GM21360 (cell line): ENCODE results near the gene ASB2.

ENCODE experiments used
- ATAC-seq: cut with Tn5 transposase; IDR thresholded peaks from one replicate; pipeline ENCODE4 v1.9.1; 2021; ENCODE audit warnings: mild to moderate bottlenecking, moderate library complexity; ENCODE audit not compliant: unreplicated experiment

ASB2 gene

GRCh38 chr14:93964281-93964680, 12.1 kb downstream of the ASB2 start:
- no peak for ATAC-seq

- no peak for ATAC-seq
Observed at GRCh38 chr14:93963692-93964091, 12.7 kb downstream of the ASB2 start.

DNA sequence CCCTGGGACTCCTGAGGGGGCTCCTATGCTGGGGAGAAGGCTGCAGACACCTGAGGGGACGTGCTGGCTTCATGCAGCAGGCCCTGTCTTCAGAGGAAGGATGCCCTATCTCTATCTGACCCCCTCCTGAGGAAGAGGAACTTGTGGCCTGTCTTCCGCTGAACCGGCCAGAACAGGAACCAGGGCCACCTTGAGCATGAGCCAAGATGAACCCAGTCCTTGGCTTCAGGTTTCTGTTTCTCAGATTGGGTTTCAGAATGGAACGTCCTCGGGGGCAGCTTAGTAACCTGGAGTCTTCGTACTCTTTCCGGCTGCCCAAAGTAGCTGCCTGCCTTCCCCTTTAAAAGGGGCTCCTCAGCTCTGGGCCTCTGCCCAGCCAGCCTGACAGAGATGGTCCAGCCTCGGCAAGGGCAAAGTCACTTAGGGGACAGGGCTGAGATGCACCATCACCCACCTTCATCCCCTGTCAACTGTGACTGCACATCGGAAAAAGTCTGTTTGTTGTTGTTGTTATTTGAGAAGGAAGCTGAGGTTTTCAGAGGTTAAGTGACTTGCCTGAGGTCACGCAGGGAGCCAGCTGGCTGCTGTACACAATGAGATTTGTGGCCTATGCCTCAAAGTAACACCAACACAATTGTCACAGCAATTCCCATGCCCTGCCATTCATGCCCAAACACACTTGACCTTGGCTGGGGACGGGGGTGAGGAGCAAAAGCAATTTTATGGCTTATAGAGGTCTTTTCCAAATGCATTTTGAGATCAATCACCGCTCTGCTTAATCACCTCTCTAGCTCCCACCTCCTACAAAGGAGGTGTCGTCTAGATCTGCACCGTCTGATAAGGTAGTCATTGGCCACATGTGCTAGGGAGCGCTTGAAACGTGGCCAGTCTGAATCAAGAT, 13.4 kb downstream of the ASB2 start:
- peak; percentile 39 for ATAC-seq

- ATAC-seq: no peak
Observed at GRCh38 chr14:93961620-93962019, 14.8 kb downstream of the ASB2 start.

DNA sequence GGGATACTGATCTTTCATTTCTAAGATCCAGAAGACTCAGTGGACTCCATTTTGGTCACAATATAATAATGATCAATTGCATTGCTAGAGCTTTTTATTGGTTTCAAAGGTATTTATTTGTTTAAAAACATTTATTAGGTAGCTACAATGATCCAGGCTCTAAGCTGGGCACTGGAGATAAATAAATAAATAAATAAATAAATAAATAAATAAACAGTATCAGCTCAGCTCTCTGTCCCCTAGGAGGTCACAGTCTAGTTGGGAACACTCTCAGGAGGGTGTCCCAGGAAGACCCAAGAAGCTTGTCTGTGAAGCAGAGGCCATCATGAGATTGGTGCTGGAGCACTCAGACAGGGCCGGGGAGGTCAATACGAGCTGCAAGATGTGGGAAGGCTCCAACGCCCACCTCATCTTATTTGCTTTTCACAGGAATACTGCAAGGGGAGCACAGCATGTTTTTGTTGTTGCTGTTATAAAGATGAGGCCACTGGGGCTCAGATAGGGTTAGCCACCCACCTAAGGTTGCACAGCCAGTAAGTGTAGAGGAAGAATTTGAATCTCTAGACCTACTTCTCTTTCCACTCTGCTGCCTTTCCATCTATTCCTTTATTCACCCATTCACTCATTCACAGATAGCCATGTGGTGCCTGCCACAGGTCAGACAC, 15.5 kb downstream of the ASB2 start:
- ATAC-seq: no peak

- ATAC-seq: no peak
Observed at GRCh38 chr14:93960108-93960475, 16.3 kb downstream of the ASB2 start.

GRCh38 chr14:93959239-93960107, 16.9 kb downstream of the ASB2 start:
- ATAC-seq: peak; percentile 69

DNA sequence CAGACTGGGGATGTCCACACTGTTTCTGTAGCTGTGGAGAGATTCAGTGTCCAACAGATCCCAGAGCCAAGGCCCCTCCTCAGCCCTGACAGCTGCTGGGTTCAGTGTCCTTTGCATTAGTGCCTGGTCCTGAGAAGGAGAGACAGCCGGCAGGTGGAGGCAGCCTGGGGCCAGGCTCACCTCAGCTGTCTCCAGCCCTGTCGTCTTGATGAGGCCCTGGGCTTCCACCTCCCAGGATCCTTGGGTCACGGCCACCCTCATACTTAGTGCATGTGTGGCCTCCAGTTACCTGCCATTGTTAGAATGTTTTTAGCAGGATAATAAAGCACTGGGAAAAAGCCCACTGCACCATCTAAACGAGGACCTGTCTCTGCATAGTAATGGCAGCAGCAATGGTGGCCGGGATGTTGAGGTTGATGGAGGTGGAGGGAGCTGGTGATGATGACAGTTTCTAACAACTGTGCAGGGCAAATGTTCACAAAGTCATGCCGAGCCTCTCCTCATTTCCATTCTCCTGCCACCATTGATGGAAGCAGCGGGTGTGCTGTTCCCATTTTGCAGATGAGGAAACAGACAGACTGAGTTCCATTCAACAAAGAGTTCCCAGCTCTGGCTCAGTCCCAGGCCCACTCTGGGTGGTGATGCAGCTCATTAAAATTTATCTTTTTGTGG, 17.7 kb downstream of the ASB2 start:
- no peak for ATAC-seq

- no peak for ATAC-seq
Observed at GRCh38 chr14:93957751-93958566, 18.4 kb downstream of the ASB2 start.

DNA sequence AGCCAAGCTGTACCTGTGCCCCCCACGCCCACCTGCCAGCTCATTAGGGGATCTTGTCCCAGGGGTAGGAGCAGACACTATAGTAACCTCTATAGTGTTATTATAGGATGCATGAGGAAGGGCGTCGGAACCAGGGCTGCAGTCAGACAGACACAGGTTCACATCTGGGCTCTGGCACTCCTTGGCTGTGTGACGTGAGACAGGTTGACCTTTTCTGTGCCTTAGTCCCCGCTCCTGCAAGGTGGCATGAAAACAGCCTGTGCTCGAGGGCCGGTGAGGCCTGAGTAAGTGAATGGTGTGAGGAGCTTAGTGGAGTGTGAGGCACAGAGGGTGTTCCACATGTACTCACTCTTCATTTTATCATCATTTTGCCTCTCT, 19.0 kb downstream of the ASB2 start:
- no peak for ATAC-seq

GRCh38 chr14:93956514-93957332, 19.6 kb downstream of the ASB2 start:
- ATAC-seq: no peak

GRCh38 chr14:93955850-93956481, 20.4 kb downstream of the ASB2 start:
- ATAC-seq: no peak

DNA sequence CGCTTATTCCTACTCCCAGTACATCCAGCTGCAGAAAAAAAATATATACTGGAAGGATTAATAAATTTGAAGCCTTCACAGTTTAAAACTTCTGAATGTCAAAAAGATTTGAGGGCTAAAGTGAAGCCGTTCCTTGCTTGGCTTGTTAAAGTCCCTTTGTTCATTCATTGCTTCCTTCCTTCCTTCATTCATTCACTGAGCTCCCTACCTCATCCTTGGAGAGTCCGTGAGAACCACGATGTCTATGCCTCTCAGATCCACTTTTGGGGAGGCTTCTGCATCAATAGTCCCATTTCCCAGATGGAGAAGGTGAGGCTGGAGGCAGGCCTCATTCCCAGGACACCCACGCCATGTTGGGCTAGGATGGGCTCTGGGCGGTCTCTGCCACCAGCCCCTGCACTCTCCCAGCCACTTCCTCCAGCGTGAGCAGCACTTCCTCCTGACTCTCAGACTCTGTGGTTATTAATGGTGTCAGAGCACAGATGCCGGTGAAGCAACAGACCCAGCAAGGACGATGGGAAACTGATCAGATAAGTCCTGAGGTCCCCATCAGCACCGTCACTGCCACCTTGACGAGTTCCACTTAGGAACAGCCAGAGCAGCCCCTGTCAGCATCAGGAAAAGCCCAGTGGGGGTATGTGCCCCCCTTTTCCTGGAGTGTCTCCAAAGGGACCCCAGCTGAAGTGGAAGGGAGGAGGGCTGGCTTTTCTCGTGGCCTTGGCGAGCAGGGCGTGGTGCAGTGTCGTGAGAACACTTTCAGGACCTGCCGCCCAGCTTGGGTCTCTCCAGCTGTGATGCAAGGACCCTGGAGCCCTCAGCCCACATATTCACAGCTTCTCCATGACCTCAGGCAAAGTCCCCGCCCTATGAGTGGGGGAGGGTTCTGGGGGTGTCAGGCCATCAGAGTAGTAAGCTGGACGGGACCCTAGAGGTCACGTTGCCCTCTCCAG, 21.2 kb downstream of the ASB2 start:
- ATAC-seq: no peak

GRCh38 chr14:93954516-93954830, 21.9 kb downstream of the ASB2 start:
- no peak for ATAC-seq

DNA sequence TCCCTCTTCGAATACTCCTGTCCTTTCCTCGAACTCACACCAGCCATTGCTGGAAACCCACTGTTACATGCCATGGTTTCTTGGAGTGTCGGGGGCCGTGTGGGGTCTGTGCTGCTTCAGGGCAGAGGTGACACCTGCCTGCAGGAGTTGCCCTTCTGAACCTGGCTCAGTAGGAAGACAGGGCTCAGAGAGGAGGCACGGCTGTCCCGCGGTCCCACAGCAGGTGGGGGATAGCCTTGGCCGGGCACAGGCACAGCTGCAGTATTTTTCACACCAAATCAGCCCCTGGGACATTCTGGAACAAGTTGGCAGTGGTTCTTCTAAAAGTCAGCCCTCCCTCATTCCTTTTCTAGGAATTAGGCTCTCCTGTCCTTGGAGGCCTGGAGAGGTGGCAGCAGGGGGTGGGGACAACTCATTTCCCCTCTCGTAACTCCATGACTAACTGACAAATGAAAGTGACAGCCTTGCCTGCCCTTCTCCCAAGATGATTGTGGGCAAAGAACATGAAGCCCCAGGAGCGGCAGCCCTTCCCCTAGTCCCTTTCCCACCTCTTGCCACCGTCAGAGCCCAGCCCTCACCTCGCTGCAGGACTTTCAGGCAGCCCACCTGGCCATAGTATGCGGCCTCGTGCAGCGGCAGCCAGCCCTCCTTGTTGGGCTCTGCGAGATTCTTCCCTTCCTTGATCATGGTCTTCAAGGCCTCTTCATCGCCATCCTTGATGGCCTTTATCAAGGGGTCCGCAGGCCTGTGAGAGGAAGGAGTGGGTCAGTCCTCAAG, 22.4 kb downstream of the ASB2 start:
- no peak for ATAC-seq

DNA sequence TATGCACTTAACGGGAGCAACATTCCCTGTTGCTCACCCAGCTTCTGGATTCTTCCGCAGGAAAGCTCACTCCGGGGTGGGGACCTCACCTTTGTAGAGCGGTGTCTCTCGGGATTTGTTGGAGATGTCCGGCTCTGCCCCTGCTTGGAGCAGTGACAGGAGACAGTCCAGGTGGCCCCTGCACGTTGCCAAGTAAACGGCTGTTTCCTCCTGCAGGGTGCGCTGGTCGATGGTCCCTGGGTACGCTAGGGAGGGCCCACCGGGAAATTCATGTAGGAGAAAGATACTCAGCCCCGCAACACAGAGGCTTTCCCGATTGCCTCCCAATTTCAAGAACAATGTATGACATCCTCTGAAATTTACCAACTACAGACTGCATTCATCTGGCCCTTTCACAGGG, 23.1 kb downstream of the ASB2 start:
- ATAC-seq: no peak

DNA sequence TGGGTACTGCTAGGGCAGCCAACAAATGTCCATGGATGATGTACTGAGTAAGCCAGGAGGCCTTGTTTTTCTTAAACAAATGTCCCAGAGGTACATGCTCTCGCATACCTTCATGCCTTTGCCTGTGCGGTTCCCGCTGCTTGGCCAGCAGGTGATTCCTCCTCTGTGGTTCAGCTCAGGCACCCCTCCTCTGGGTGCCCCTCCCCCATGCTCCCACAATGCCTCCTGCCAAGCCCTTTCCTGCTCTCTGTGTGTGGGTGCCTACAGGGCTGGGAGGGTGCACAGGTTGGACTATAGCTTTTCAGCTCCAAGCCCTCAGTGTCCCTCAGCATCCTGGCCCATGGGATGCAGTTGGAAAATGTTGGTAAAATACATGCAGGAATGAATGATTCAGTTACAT, 23.5 kb downstream of the ASB2 start:
- ATAC-seq: no peak
